Osteoblast (primary cell): ENCODE measurements around the gene ASCC2. TPM values are rescaled to one million over a fixed set of nuclear protein-coding genes. Genes with fewer than 3 reads are reported as not detected.

ENCODE experiments used
- DNase-seq: peaks from one replicate; pipeline ENCODE4 v3.0.0; 2011; ENCODE audit warnings: low spot score, mixed read lengths; ENCODE audit not compliant: insufficient read length; ENCODE audit errors: missing footprints
- H2AFZ ChIP-seq: 2 replicates; pipeline ENCODE4 v1.6.0; 2011; ENCODE audit warnings: mild to moderate bottlenecking, low read length
- H3K27ac ChIP-seq: 2 replicates; pipeline ENCODE4 v1.5.1; 2011; ENCODE audit warnings: mild to moderate bottlenecking, low read depth, low read length, moderate library complexity
- H3K27me3 ChIP-seq: 2 replicates; pipeline ENCODE4 v1.6.0; 2012; ENCODE audit warnings: mild to moderate bottlenecking, control low read depth, inconsistent platforms, low read length, moderate library complexity; ENCODE audit not compliant: insufficient read depth
- H3K36me3 ChIP-seq: 2 replicates; pipeline ENCODE4 v1.5.1; 2011; ENCODE audit warnings: mild to moderate bottlenecking, low read length, control low read depth, moderate library complexity; ENCODE audit not compliant: insufficient read depth
- H3K4me1 ChIP-seq: 2 replicates; pipeline ENCODE4 v1.5.1; 2011; ENCODE audit warnings: mild to moderate bottlenecking, low read length, control low read depth, moderate library complexity; ENCODE audit not compliant: insufficient read depth
- H3K4me2 ChIP-seq: 2 replicates; pipeline ENCODE4 v1.6.0; 2011; ENCODE audit warnings: mild to moderate bottlenecking, low read length; ENCODE audit not compliant: insufficient read depth
- H3K4me3 ChIP-seq: fragments of 200-600 bp; sonication (generic); 3 replicates; pipeline ENCODE4 v1.5.1; 2012; ENCODE audit warnings: mild to moderate bottlenecking, low read length, inconsistent platforms; ENCODE audit not compliant: insufficient read depth
- H3K79me2 ChIP-seq: 2 replicates; pipeline ENCODE4 v1.6.0; 2012; ENCODE audit warnings: mild to moderate bottlenecking, low read length, control low read depth, inconsistent platforms; ENCODE audit not compliant: insufficient read depth
- H3K9me3 ChIP-seq: 2 replicates; pipeline ENCODE4 v1.5.1; 2011; ENCODE audit warnings: low read depth, low read length, control low read depth
- H4K20me1 ChIP-seq: 2 replicates; pipeline ENCODE4 v1.6.0; 2012; ENCODE audit warnings: mild to moderate bottlenecking, low read length, control low read depth; ENCODE audit not compliant: insufficient read depth
- total RNA-seq: library from RNA; depleted of rRNA; stranded (reverse); fragments of >200 nt; gene quantifications from 2 replicates; pipeline ENCODE4 v1.2.3, GENCODE V29; 2012
- TF ChIP-seq, protein P1 (sequence below): IDR thresholded peaks from 2 replicates; pipeline ENCODE4 v1.5.1; 2011; ENCODE audit warnings: mild to moderate bottlenecking, low read depth, low read length, moderate library complexity; ENCODE audit errors: extremely low read depth

The ASCC2 gene
- total RNA-seq, 1 donor, result 21.0 TPM

DNA sequence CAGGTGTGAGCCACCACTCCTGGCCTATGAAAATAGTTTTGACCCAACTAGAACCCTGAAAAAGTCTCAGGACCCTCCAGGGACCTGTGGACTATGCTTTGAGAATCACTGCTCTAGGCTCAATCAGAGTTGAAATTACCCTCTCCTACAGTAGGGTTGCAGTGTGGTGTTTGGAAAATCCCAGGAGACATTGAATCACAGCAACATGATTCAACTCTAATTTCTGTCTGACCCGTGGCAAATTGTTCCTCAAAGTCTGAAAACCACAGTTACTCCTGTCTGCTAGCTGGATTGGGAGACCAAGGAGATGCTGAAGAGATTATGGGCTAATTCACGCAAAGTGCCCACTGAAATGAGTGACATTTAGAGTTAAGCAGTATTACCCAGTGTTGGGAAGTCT lies 39.5 kb upstream of the ASCC2 start:
- Histone ChIP-seq H2AFZ (no peak overlapping the region), H3K4me3 (no peak overlapping the region), H3K4me1 (peaks cover 10% of the 10 kb centered on the region), H3K27me3 (peaks cover 11% of the 10 kb centered on the region), H3K79me2 (no peaks in the 10 kb centered on the region), H3K36me3 (no peaks in the 10 kb centered on the region), H4K20me1 (no peaks in the 10 kb centered on the region), H3K4me2 (peak overlapping the region; percentile 35), H3K27ac (no peak overlapping the region), H3K9me3 (no peaks in the 10 kb centered on the region)
- TF ChIP-seq, protein P1, sequence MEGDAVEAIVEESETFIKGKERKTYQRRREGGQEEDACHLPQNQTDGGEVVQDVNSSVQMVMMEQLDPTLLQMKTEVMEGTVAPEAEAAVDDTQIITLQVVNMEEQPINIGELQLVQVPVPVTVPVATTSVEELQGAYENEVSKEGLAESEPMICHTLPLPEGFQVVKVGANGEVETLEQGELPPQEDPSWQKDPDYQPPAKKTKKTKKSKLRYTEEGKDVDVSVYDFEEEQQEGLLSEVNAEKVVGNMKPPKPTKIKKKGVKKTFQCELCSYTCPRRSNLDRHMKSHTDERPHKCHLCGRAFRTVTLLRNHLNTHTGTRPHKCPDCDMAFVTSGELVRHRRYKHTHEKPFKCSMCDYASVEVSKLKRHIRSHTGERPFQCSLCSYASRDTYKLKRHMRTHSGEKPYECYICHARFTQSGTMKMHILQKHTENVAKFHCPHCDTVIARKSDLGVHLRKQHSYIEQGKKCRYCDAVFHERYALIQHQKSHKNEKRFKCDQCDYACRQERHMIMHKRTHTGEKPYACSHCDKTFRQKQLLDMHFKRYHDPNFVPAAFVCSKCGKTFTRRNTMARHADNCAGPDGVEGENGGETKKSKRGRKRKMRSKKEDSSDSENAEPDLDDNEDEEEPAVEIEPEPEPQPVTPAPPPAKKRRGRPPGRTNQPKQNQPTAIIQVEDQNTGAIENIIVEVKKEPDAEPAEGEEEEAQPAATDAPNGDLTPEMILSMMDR, result no peak
- DNase-seq, result peak; percentile 89

DNA sequence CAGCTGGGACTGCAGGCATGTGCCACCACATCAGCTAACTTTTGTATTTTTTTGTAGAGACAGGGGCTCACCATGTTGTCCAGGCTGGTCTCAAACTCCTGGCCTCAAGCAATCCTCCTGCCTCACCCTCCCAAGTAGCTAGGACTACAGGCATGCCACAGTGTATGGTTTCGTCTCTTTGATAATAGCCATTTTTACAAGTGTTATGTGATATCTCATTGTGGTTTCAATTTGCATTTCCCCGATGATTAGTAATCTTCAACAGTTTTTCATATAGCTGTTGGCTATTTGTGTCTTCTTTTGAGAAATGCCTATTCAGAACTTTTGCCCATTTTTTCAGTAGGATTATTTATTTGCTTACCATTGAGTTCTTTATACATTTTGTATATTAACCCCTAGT lies 35.9 kb upstream of the ASCC2 start:
- H4K20me1 ChIP-seq, result no peaks in the 10 kb centered on the region
- no peaks in the 10 kb centered on the region for H3K79me2 ChIP-seq
- no peak overlapping the region for H3K27ac ChIP-seq
- peaks cover 10% of the 10 kb centered on the region for H3K4me1 ChIP-seq
- TF ChIP-seq, protein P1, result no peak
- H3K36me3 ChIP-seq, result no peaks in the 10 kb centered on the region
- no peak for DNase-seq
- H3K4me2 ChIP-seq, result no peak overlapping the region
- no peaks in the 10 kb centered on the region for H3K9me3 ChIP-seq
- no peak overlapping the region for H2AFZ ChIP-seq
- no peak overlapping the region for H3K4me3 ChIP-seq
- peaks cover 11% of the 10 kb centered on the region for H3K27me3 ChIP-seq

DNA sequence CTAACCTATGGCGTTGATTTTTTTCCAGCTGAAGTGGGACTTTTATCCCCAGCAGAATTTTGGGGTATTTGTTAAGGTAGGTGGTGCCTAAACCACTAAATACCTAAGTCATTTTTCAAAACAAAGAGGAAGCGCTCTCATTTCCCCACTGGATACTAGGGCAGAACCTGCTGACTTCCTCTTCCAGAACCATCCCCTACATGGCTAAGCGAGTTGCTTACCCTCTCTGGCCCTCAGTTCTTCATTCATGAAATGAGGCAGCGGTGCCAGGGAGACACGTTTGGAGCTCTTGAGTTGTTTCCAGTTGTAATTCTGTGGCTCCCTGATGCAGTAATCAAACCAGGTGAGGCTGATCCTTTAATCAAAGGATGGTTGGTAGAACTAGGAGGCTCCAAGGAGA lies 34.9 kb upstream of the ASCC2 start:
- Histone ChIP-seq H3K4me1 (peaks cover 7% of the 10 kb centered on the region), H4K20me1 (no peaks in the 10 kb centered on the region), H2AFZ (no peak overlapping the region), H3K27ac (no peak overlapping the region), H3K79me2 (no peaks in the 10 kb centered on the region), H3K4me2 (no peak overlapping the region), H3K36me3 (no peaks in the 10 kb centered on the region), H3K27me3 (peaks cover 11% of the 10 kb centered on the region), H3K4me3 (no peak overlapping the region), H3K9me3 (no peaks in the 10 kb centered on the region)
- TF ChIP-seq, protein P1, result no peak
- DNase-seq, result no peak

DNA sequence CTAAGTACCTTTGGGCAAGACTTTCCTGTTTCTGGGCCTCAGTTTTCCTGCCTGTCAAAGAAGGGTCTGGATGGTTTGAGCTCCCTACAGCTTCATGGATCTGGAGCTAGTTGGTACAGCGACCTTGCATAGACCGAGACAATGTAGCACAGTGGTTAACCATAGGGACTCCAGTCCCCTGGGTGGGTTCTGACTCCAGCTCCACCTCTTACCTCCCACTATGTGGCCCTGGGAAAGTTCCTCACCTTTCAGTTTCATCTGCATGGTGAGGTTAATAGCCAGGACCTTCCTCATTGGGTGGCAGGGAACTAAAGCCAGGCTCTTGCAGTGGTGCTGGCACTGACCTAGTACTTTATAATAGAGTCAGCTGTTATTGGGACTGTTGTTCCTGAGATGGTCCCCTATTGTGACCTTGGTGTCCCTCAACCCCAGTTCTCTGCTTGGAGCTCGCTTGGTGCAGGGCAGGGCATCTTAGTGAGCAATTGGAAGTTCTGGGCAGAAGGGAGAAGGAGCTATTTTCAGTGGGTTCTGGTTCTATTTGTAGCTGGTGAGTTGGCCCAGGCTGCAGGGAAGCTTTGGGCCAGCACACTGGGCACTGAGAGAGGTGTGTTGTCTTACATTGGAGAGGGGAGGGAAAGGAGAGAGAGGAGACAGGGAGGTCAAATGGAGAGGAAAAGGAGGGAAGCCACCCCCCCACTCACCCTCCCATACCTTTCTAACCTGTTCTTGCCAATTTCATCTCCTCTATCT lies 34.2 kb upstream of the ASCC2 start:
- Histone ChIP-seq H3K4me1 (peaks cover under 1% of the 10 kb centered on the region), H3K9me3 (no peaks in the 10 kb centered on the region), H3K4me3 (no peak overlapping the region), H3K27ac (no peak overlapping the region), H4K20me1 (no peaks in the 10 kb centered on the region), H3K36me3 (no peaks in the 10 kb centered on the region), H3K79me2 (no peaks in the 10 kb centered on the region), H3K4me2 (no peak overlapping the region), H3K27me3 (peaks cover 13% of the 10 kb centered on the region), H2AFZ (no peak overlapping the region)
- TF ChIP-seq, protein P1, result no peak
- no peak for DNase-seq
